HG03558 (cell line): ENCODE measurements around the gene PACSIN2.

ENCODE experiments used
- ATAC-seq: cut with Tn5 transposase; IDR thresholded peaks from one replicate; pipeline ENCODE4 v1.9.1; 2021; ENCODE audit warnings: moderate number of reproducible peaks; ENCODE audit not compliant: unreplicated experiment; ENCODE audit errors: extremely low read depth

The PACSIN2 gene

GRCh38 chr22:42844756-42845155, 170.2 kb downstream of the PACSIN2 start:
- no peak for ATAC-seq

GRCh38 chr22:42842658-42843370, 172.1 kb downstream of the PACSIN2 start:
- ATAC-seq = no peak

DNA sequence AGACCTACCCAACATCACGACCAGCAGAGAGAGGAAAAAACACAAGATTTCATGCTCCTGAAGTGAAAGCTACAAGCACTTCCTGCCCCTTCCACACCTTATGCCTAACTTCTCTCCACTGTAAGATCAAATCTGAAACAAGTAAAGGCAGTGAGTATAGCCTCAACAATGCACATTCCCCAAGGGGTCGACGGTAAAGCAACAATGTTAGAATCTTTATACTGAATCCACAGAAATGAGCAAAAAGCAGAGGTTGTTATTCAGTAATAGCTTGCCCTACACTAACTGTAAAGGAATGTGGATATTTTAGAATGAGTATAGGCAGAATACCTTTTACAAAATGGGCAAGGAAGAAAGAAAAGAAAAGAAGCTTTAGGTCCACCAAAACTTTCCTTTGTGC, 173.5 kb downstream of the PACSIN2 start:
- ATAC-seq = no peak

GRCh38 chr22:42837556-42837955, 177.4 kb downstream of the PACSIN2 start:
- ATAC-seq = no peak

GRCh38 chr22:42836026-42836425, 178.9 kb downstream of the PACSIN2 start:
- ATAC-seq = no peak

- no peak for ATAC-seq
Observed at GRCh38 chr22:42834177-42834949, 180.6 kb downstream of the PACSIN2 start.

DNA sequence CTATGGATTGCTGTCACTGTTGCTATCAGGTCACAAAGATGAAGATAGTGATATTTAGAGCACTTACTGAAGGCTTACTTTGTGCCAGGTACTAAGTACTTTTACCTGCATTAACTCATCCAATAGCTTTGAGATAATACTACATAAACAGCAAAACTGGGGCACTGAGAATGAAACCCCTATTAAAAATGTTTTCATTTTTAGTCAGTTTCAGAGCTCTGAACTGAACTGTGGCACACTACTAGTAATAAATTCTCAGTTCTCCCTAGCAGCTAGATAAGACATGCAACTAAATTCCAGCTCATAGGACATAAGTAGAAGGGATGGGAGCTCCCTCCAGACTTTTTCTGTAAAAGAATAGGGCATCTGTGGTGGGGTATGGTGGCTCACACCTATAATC, 181.8 kb downstream of the PACSIN2 start:
- no peak for ATAC-seq

DNA sequence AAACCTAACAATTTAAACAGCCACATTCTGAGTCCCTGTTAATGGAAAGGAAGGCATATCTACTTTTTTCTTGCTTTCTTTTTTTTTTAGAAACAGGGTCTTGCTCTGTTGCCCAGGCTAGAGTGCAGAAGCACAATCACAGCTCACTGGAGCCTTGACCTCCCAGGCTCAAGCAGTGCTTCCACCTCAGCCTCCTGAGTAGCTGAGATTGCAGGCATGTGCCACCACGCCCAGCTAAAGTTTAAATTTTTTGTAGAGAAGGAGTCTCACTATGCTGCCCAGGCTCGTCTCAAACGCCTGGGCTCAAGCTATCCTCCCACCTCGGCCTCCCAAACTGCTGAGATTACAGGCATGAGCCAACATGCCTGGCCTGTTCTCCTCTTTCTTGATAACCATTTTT, 183.2 kb downstream of the PACSIN2 start:
- no peak for ATAC-seq

DNA sequence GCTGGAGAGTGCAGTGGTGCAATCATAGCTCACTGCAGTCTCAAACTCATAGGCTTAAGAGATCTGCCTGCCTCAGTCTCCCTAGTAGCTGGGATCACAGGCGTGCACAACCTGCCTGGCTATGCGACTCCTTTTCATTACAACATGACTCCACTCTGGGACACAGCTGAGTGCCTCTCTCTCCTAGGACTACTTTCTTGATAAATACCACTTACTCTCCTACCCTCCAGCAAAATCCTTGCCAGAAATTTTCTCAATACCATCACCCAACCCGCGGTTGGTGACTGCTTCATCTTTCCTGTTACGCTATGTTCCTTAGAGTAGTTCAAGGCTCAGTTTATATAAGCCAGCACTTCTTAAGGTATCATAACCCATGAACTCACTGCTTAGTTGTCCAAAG, 184.8 kb downstream of the PACSIN2 start:
- ATAC-seq = no peak

GRCh38 chr22:42829302-42829701, 185.6 kb downstream of the PACSIN2 start:
- ATAC-seq = no peak

DNA sequence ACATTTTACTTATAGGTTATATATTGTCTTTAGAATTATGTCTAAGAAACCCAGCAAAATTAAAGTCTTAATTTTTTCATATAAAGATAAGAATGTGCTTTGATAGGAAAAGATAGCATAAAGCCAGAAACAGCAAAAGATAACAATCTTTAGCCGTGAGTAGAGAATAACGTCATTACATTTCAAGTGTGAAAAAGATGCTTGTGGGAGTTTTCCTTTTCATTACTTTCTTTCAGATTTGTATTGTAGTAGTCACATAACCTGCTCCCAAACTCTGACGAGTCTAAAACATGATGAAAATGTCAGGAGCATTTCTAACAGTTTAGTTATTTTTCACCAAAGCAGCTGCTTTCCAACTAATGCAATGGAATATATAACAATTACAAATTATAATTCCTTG, 189.2 kb downstream of the PACSIN2 start:
- ATAC-seq = no peak

DNA sequence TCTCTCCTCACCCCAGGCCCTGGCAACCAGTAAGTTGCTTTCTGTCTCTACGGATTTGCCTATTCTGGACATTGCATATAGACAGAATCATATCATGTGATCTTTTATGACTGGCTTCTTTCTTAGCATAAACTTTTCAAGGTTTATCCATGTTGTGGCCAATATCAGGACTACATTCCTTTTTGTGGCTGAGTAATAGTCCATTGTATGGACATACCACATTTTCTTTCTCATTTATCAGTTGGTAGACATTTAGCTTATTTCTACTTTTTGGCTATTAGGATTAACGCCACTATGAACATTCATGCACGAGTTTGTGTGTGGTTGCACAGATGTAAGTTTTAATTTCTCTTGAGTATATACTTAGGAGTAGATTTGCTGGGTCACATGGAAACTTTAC, 193.6 kb downstream of the PACSIN2 start:
- no peak for ATAC-seq

DNA sequence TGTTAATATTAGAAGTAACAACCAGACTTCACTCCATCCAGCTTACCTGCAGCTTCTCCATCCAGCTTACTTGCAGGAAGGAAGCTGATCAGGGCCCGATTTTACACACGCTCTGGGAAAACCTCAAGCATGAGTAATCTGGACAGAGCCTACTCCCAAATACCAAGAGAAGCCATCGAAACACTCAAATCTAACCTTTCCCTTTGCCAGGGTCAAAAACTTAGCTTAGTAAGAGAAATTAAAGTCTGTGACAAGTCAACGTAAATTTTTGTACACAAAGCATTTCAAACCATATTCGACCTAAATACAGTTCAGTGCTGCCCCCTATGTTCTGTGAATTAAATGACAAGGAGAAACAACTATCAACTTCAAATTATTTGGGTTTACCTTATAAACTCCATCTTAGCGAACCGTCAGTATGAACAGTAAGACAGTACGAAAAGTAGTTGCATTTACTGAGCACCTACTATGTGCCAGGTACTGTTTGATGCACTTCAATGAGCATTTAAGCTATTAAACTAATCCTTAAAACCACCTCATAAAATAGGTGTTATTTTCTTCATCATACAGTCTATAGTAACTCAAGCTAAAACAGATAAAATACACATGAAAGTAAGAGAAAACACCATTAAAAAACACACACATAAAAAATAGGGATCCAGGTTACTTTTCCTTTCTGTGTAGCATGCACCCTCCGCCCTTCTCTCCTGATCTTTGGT, 194.7 kb downstream of the PACSIN2 start:
- no peak for ATAC-seq
